Liver (tissue), 9 donors: ENCODE data around the gene PPP6R1. TPM values are rescaled to one million over a fixed set of nuclear protein-coding genes. Genes with fewer than 3 reads are reported as not detected.
"Not testable (repeated sequence)": the region's sequence is repeated elsewhere in the genome, so short reads cannot be mapped to it uniquely, and the experiment has no call there.

Experiments
- DNase-seq: peaks from one replicate; pipeline ENCODE4 v3.0.0-alpha.2; 2017; ENCODE audit warnings: low spot score
- H3K27ac ChIP-seq, 2 donors: one replicate each; pipeline ENCODE4 v1.7.0; 2013; ENCODE audit warnings: inconsistent platforms in 2 of 2, low read length in 2 of 2, control low read depth in 1 of 2, low read depth in 1 of 2, mild to moderate bottlenecking in 1 of 2
- H3K27me3 ChIP-seq, 4 donors: one replicate each; pipeline versions ENCODE4 v1.6.1 to v1.7.0; 2013; ENCODE audit warnings: low read length in 3 of 4, inconsistent platforms in 1 of 4, mild to moderate bottlenecking in 1 of 4, moderate library complexity in 1 of 4; ENCODE audit not compliant: control insufficient read depth in 4 of 4, insufficient read depth in 4 of 4
- H3K36me3 ChIP-seq, 4 donors: one replicate each; pipeline versions ENCODE4 v1.6.1 to v1.7.0; 2013; ENCODE audit warnings: low read length in 3 of 4, mild to moderate bottlenecking in 3 of 4, low read depth in 1 of 4, moderate library complexity in 1 of 4; ENCODE audit not compliant: control insufficient read depth in 4 of 4, insufficient read depth in 3 of 4
- H3K4me1 ChIP-seq, 4 donors: one replicate each; pipeline versions ENCODE4 v1.6.1 to v1.7.0; 2013; ENCODE audit warnings: low read length in 3 of 4, mild to moderate bottlenecking in 3 of 4, moderate library complexity in 1 of 4; ENCODE audit not compliant: control insufficient read depth in 4 of 4, insufficient read depth in 4 of 4
- H3K4me3 ChIP-seq, 3 donors: one replicate each; pipeline versions ENCODE4 v1.6.1 to v1.7.0; 2013; ENCODE audit warnings: low read length in 3 of 3, control low read depth in 1 of 3, low read depth in 1 of 3, mild to moderate bottlenecking in 1 of 3
- H3K9ac ChIP-seq, 2 donors: one replicate each; pipeline ENCODE4 v1.7.0; 2013; ENCODE audit warnings: low read length in 2 of 2, mild to moderate bottlenecking in 2 of 2, moderate library complexity in 2 of 2, control low read depth in 1 of 2, low read depth in 1 of 2
- H3K9me3 ChIP-seq, 4 donors: one replicate each; pipeline versions ENCODE4 v1.6.1 to v1.7.0; 2013; ENCODE audit warnings: low read length in 3 of 4; ENCODE audit not compliant: control insufficient read depth in 4 of 4
- ATF3 ChIP-seq: IDR thresholded peaks from 2 replicates; pipeline ENCODE4 v1.6.1; 2016; ENCODE audit warnings: antibody characterized with exemption
- HNF4G ChIP-seq: IDR thresholded peaks from 2 replicates; pipeline ENCODE4 v1.6.1; 2016; ENCODE audit warnings: antibody characterized with exemption
- RXRA ChIP-seq, 2 donors: IDR thresholded peaks; 2 replicates each; pipeline ENCODE4 v1.6.1; 2017 to 2018; ENCODE audit warnings: antibody characterized with exemption in 2 of 2, mild to moderate bottlenecking in 1 of 2
- WGBS: extraction: QIAGEN DNeasy Blood & Tissue Kit; methylation state at CpG from one replicate; pipeline ENCODE4 v1.1.7; 2013; 5-methylcytosine and 5-hydroxymethylcytosine counted together
- polyA plus RNA-seq, 2 donors: library from polyadenylated mRNA; stranded (reverse) in 1 of 2; unstranded in 1 of 2; fragments of 200-250 nt in 1 of 2; fragments of >200 nt in 1 of 2; fragmentation: Nextera tagmentation in 1 of 2; extraction: Ambion mirVana in 1 of 2; gene quantifications; one replicate each; pipeline versions ENCODE4 v1.2.1 to v1.2.3, GENCODE V29; 2013 to 2015
- total RNA-seq, 2 donors: library from RNA; depleted of rRNA; stranded (reverse); fragments of >200 nt; gene quantifications; one replicate each; pipeline ENCODE4 v1.2.3, GENCODE V29; 2014
- TF ChIP-seq, protein P1 (sequence below): IDR thresholded peaks from 2 replicates; pipeline ENCODE4 v1.6.1; 2016; ENCODE audit warnings: antibody characterized with exemption, mild to moderate bottlenecking
- donor health status: healthy.
- donor health status: healthy.
- donor health status: healthy.
- donor health status: healthy.
- donor health status: healthy.

Gene PPP6R1
- total and polyA plus RNA-seq, 4 donors: 5.5 to 40.1 (median 22.5) TPM

DNA sequence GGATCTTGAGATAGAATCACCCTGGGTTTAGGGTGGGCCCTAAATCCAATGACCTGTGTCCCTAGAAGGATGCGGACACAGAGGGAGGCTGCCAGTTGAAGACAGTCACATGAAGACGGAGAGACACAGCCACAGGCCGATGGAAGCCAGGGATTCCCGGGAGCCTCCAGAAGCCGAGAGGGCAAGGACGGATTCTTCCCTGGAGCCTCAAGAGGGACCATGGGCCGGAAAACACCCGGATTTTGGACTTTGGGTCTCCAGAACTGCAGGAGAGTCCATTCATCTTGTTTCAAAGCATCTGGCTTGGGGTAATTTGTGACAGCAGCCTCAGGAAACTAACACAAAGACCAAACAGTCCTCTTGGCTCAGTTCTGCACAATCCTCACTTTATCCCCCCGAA is 32.5 kb downstream of the PPP6R1 start (continued):
- TF ChIP-seq, protein P1, sequence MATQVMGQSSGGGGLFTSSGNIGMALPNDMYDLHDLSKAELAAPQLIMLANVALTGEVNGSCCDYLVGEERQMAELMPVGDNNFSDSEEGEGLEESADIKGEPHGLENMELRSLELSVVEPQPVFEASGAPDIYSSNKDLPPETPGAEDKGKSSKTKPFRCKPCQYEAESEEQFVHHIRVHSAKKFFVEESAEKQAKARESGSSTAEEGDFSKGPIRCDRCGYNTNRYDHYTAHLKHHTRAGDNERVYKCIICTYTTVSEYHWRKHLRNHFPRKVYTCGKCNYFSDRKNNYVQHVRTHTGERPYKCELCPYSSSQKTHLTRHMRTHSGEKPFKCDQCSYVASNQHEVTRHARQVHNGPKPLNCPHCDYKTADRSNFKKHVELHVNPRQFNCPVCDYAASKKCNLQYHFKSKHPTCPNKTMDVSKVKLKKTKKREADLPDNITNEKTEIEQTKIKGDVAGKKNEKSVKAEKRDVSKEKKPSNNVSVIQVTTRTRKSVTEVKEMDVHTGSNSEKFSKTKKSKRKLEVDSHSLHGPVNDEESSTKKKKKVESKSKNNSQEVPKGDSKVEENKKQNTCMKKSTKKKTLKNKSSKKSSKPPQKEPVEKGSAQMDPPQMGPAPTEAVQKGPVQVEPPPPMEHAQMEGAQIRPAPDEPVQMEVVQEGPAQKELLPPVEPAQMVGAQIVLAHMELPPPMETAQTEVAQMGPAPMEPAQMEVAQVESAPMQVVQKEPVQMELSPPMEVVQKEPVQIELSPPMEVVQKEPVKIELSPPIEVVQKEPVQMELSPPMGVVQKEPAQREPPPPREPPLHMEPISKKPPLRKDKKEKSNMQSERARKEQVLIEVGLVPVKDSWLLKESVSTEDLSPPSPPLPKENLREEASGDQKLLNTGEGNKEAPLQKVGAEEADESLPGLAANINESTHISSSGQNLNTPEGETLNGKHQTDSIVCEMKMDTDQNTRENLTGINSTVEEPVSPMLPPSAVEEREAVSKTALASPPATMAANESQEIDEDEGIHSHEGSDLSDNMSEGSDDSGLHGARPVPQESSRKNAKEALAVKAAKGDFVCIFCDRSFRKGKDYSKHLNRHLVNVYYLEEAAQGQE: no peak

DNA sequence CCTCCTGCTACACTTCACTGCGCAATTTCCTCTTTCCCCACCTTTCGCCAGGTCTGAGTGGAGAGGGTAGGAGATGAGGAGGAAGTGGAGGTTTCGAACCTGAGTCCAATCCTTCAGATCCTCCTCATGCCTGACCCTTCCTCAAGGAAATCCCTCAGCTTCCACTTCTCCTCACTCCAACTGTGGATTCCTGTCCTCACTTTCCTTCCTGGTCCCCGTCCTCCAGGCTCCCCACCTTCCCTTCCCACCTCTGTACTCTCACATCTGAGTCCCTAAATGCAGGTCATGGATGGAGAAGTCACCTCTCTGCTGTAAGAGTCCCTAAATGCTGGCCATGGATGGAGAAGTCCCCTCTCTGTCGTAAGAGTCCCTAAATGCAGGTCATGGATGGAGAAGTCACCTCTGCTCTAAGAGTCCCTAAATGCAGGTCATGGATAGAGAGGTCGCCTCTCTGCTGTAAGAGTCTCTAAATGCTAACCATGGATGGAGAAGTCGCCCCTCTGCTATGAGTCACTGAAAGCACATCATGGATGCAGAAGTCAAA is 33.3 kb downstream of the PPP6R1 start:
- Histone ChIP-seq H3K9me3 (no peaks in the 10 kb centered on the region), H3K27ac (no peak overlapping the region), H3K36me3 (peaks cover 0 to 5% (median 4%) of the 10 kb centered on the region in 4 donors), H3K4me1 (peaks cover 5 to 29% (median 23%) of the 10 kb centered on the region in 4 donors), H3K9ac (no peak overlapping the region), H3K4me3 (no peak overlapping the region), H3K27me3 (no peaks in the 10 kb centered on the region)
- no peak for TF ChIP-seq RXRA (IDR thresholded peaks at IDR 0.05)
- TF ChIP-seq, protein P1: no peak
- TF ChIP-seq HNF4G: no peak
- TF ChIP-seq ATF3: no peak
- no peak for DNase-seq
- WGBS: 94% methylated on average over 7 of the region's 7 CpGs

- H3K36me3 ChIP-seq: not testable (repeated sequence)
Measured at GRCh38 chr19:55224679-55225414, 34.0 kb downstream of the PPP6R1 start.

More at GRCh38 chr19:55224679-55225414, 34.0 kb downstream of the PPP6R1 start:
- H3K4me1 ChIP-seq: peaks cover 3 to 25% (median 22%) of the 10 kb centered on the region in 4 donors
- 87% methylated on average over 11 of the region's 11 CpGs for WGBS
- not testable (repeated sequence) for H3K9me3 ChIP-seq, H3K9ac ChIP-seq, H3K27ac ChIP-seq, H3K27me3 ChIP-seq, DNase-seq, H3K4me3 ChIP-seq
